ENCODE results near the gene SRGAP2C. TPM values are rescaled to one million over a fixed set of nuclear protein-coding genes. Genes with fewer than 3 reads are reported as not detected.
"Not testable (repeated sequence)": the region's sequence is repeated elsewhere in the genome, so short reads cannot be mapped to it uniquely, and the experiment has no call there.

The SRGAP2C gene
- total RNA-seq, 1 donor from 2014 or later: 51.0 TPM

DNA sequence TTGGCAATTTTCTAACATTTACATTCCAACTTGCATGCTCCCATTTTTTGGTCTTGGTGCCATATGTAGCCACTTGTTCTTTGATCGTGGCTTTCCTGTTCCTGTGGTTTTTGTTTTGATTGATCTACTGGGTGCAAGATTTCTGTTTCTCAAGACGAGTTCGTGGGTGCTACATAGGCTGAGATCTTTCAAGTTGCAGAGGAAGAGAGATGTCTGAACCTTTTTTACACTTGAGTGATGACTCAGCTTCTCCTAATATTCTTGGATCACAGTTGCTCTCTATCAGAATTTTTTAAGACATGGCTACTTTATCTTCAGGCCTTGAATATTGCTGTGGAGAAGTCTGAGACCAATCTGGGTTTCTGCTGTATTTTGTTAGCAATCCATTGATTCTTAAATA, 85.2 kb downstream of the SRGAP2C start:
- not testable (repeated sequence) for FAIRE-seq; DNase-seq (ENCODE audit: low spot score in 2 of 2)

DNA sequence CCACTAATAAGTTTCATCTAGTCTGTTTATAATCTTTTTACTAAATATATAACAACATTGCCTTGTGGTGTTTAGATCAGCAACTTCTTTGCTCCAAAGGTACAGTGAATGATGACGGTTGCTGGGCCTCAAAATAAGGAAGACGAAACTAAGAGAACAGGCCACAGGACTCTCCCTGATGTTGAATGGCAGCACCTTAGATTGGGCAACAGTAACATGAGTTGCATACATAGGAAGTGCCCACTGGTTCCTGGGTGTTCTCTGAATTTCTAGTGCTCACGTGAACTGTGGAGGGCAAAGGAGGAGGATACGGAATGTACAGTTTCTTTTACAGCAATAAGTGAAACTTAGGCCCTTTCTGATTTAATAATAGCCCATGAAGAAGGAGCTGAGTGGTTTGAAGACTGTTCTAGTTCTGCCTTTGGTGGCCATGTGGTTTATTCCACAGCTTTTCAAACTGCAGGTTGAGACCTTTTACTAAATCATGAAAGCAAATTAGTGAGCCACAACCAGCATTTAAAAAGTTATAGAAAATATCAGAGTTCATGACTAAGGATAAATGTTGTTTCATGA, 86.5 kb downstream of the SRGAP2C start:
- not testable (repeated sequence) for DNase-seq (ENCODE audit: low spot score in 2 of 2); FAIRE-seq

- FAIRE-seq; DNase-seq (ENCODE audit: low spot score in 2 of 2): not testable (repeated sequence)
Measured at GRCh38 chr1:121275435-121275834, 90.7 kb downstream of the SRGAP2C start.

- not testable (repeated sequence) for DNase-seq (ENCODE audit: low spot score in 2 of 2); FAIRE-seq
Measured at GRCh38 chr1:121278202-121278601, 93.4 kb downstream of the SRGAP2C start.

DNA sequence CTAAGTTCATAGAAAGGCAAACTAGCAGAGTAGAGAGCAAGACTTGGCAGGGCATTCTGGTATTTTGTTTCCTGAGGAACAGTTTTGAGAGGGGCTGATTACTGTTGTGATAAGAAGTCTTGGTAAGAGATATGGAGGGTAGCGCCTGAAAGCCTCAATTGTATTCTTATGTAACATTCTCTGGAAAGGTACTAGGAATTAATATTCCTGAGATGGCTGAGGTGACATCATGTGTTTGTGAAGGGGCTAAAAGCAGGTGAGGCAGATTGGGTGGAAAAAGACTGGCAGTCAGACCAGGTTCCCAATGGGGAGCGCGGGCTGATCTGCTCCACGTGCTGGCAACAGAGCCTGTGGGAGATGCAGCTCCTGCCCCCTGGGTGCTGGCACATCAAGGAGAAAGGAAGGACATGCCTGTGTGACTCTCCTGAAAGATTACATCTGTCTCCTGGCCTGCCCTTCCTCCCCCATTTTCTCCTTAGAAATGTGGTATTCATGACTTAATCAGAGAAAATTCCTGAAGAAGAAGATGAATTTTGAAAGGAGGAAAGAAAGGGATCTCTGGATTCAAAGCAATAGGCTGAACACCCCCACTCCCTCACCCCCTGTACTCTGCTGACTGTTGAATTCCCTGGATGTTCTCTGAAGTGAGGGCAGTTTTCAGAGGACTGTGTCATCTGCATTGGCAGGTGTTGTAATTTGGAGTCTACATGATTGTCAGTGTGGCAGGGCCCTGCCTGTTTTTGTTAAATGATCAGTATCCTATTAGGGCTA, 94.2 kb downstream of the SRGAP2C start:
- DNase-seq (ENCODE audit: low spot score in 2 of 2); FAIRE-seq: not testable (repeated sequence)

DNA sequence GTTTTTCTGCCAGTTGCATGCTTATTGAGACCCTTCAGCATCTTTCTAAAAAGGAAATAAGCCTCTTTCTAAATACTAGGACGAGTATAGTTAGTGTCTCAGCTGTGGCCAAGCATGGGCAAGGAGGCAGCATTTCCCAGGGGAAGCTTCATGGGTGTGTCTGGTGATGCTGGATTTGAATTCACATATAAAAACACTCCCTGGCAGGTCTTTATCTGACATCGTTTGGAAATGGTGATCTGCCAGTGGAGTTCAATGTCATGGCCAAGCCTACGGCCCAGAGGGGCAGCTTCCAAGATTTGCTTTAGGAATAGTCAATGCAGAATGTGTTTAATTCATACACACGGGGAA, 94.7 kb downstream of the SRGAP2C start:
- FAIRE-seq; DNase-seq (ENCODE audit: low spot score in 2 of 2): not testable (repeated sequence)

DNA sequence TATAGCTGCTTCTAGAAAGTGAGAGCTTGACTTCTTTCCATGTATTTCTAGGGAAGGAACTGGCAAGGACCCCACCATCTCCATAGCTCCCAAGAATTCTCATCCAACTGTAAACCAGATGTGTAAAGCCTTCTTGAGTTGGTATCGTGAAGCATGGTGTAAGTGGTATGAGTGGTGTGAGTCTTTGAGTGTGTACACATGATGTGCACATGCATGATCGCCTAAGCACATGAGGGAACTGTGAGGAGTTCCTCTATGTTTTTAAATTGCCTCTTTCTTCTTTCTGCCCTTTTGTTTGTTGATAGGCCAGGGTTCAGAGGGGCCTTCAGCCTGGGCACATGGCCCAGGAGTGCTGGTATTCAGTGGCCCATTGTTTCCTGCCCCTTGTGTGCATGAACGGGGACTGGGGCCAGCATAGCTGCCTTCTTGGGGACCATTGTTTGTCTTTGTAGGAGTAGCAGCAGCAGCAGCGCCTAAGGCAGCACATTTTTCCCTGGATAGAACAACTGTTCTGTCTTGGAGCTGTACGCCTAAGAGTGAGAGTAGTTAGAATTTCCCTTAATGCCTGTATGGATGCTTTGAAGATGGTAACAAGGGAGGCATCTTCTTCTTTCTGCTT, 96.0 kb downstream of the SRGAP2C start:
- DNase-seq (ENCODE audit: low spot score in 2 of 2); FAIRE-seq: not testable (repeated sequence)

DNA sequence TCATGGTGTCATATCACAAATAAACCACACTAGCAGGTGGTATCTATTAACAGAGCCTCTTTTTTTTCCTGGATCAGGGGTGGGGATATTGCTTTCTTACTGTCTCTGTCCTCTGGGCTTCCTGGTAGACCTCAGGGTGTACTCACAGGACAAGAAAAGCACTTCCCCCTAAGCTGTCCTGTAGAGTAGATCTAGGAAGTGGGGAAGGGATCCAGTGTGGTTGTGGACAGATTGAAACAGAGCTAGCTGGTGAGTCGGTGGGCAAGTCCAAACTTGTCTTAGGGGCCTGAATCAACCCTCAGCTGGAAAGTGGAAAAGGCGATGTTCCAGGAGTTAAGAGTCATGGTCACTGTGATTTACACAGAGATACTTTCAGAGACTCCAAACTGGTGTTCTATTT, 96.7 kb downstream of the SRGAP2C start:
- FAIRE-seq; DNase-seq (ENCODE audit: low spot score in 2 of 2): not testable (repeated sequence)

- not testable (repeated sequence) for FAIRE-seq; DNase-seq (ENCODE audit: low spot score in 2 of 2)
Measured at GRCh38 chr1:121283587-121284180, 98.9 kb downstream of the SRGAP2C start.

GRCh38 chr1:121292590-121292989, 107.8 kb downstream of the SRGAP2C start:
- not testable (repeated sequence) for DNase-seq (ENCODE audit: low spot score in 2 of 2); FAIRE-seq

DNA sequence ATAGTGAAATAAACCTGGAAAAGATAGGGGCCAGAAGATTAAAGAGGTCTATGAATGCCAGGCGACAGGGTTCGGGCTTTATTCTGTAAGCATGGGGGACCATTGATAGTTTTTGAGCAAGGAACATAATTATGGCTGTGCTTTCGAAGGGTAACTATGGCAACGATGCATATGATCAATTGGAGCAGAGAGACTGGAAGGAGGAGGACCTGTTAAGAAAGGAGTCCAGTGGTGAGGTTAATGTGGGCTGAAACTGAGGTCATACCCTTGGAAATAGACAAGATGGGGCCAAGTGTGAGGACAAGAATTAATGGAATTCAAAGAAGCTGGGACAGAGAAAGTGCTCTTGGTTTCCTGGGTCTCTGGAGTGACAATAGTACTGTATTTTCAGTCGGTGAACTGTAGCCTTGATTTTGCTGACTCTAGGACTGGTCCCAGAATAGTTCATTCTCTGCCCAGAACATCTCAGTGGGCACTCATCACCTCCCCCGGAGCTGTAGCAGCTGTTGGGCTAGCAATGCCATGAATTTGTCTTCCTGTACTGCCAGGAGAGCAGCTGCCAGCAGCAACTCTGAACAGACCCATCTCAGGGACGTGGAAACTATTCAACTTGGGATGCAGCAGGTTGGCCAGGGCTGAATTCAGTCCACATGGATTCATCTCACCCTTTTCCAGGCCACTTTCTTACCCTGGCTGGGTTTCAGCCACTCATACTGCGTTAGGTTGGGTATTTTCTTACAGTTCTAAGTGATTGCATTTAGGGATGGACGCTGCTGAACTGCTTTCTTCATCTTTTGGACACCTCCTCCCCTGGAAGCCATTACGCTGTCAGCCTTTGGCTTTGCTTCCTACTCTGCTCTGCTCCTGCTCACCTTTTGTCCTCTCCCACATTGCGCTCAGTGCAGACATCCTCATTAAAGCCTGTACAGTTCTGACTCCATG, 108.8 kb downstream of the SRGAP2C start:
- FAIRE-seq; DNase-seq (ENCODE audit: low spot score in 2 of 2): not testable (repeated sequence)

DNA sequence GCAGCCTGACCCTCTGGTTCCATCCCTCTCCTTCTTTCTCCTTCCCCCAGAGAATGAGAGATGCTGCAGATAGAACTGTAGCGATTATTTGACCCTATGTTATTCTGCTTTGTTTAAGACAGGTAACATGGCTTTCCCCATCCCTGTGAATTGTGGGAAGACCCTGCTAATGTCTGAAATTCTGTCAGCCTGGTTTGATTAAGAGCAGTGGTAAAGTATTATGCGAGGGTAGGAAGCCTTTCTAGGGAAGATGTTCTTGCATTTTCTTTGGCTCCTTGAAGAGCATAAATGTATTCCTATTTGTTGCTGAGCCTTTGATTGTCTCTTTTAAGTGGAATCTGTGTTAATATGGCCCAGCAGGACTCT, 109.4 kb downstream of the SRGAP2C start:
- DNase-seq (ENCODE audit: low spot score in 2 of 2); FAIRE-seq: not testable (repeated sequence)

DNA sequence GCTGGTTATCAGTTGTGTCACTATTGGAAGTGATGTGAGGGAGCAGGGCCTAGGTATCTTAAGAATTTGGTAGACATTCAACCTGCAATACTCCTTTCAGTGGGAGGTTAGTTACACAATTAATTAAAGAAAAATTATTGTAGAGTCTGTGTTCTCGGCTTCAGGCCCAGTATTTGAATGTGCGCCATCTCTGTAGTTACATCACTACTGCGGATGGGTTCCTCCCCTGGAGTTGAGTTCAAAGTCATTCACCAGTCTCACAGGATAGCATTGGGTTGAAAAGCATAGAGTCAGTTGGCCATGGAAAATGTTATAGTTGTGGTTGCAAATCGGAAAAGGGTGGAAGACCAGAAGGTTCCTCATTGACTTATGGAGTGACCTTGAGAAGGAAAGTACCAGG, 111.8 kb downstream of the SRGAP2C start:
- FAIRE-seq: not testable (repeated sequence)

DNA sequence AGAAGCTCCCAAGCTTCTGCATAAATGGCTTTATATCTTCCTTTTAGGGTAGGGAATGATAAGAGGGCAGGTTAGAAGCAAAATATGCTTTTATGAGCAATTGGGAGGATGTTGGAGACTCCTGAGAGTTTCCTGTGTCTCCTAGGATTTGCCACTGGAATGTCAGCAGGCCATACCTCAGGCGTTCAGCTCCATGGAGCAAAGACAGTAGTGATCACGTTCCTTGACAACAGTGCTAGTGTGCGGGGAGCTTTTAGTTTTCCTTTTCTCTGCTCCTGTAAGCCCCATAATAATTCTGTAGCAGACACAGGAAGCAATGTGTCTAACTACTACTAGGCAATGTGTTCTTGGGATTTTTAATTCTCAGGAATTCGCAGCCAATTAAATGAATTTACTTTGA, 113.8 kb downstream of the SRGAP2C start:
- DNase-seq (ENCODE audit: low spot score in 2 of 2); FAIRE-seq: not testable (repeated sequence)

More for the DNA sequence above, 111.8 kb downstream of the SRGAP2C start:
- DNase-seq (ENCODE audit: low spot score in 2 of 2): not testable (repeated sequence)

- not testable (repeated sequence) for DNase-seq (ENCODE audit: low spot score in 2 of 2); FAIRE-seq
Measured at GRCh38 chr1:121299514-121300149, 114.9 kb downstream of the SRGAP2C start.

DNA sequence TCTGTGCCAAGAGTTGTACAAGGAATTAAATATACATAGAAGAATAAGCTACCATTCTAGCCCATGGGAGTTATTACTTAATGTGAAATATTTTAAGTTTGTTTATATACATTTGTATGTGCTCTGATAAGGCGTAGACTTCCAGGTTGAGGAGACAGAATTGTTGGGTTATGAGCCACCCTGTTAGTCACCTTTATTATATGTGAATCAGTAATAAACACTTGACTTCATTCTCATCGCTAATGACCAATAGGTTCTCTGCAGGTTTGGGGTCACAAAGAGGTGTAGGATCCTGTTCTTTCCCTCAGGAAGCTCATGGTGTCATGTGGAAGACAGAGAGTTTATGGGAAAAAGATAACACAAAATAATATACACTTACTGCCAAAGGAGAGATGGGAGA, 117.1 kb downstream of the SRGAP2C start:
- not testable (repeated sequence) for FAIRE-seq; DNase-seq (ENCODE audit: low spot score in 2 of 2)

DNA sequence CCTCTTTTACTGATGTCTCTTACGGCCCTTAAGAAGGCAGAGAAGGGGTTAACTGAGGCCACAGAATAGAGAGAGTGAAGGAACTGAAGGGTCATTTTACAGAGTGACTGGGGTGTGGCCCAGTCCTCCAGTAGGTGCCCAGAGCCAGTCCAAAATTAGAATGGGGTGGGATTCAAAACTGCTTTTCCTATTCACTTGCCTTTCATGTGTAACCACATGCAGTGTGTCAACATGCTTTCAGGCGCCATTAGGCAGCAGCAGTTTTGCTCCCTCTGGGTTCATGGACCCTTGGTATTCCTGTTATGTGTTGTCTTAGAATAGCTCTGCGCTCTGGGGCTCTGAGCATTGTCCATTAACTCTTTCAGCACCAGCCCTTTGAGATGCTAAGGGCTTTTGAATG, 123.0 kb downstream of the SRGAP2C start:
- not testable (repeated sequence) for DNase-seq (ENCODE audit: low spot score in 2 of 2); FAIRE-seq

- FAIRE-seq; DNase-seq (ENCODE audit: low spot score in 2 of 2): not testable (repeated sequence)
Measured at GRCh38 chr1:121315509-121315908, 130.7 kb downstream of the SRGAP2C start.

DNA sequence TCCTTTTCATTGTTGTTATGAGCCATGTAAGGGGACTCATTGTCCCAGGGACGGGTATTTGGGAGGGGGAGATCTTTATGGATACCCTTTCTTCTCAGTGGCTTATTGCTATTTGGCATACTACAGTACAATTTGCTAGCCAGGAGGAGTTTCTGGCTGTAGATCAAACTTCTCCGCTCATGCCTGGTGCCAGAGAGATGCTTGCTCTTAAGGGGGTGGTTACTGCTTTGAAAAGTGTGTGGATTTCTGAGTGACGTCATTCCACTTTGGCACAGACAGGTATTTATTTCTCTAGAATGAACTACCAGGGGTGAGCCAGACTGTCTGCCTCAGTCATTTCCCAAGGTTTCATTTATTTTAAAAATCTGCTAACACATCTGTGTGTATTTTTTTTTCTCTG, 131.3 kb downstream of the SRGAP2C start:
- DNase-seq (ENCODE audit: low spot score in 2 of 2); FAIRE-seq: not testable (repeated sequence)
